Esophagus muscularis mucosa (tissue), 4 donors: Measurements from ENCODE around the gene NDUFV3. TPM values are rescaled to one million over a fixed set of nuclear protein-coding genes. Genes with fewer than 3 reads are reported as not detected.
"Not testable (repeated sequence)": the region's sequence is repeated elsewhere in the genome, so short reads cannot be mapped to it uniquely, and the experiment has no call there.

ENCODE experiments used
- DNase-seq: peaks from one replicate; pipeline ENCODE4 v3.0.0-alpha.2; 2017; ENCODE audit errors: extremely low spot score
- H3K27ac ChIP-seq, 4 donors: fragments of 200-600 bp; sonication (generic); replicated peaks in 1 of 4; 1 replicate in 3 of 4; 2 replicates in 1 of 4; pipeline ENCODE4 v1.5.1; 2016 to 2019; ENCODE audit warnings: mild to moderate bottlenecking in 1 of 4
- H3K27me3 ChIP-seq, 4 donors: fragments of 200-600 bp; sonication (generic); one replicate each; pipeline versions ENCODE4 v1.5.1 to v1.6.0; 2016 to 2019
- H3K36me3 ChIP-seq, 4 donors: fragments of 200-600 bp; sonication (generic); one replicate each; pipeline ENCODE4 v1.5.1; 2016 to 2019
- H3K4me1 ChIP-seq, 4 donors: fragments of 200-600 bp; sonication (generic); one replicate each; pipeline ENCODE4 v1.5.1; 2016 to 2019
- H3K4me3 ChIP-seq, 4 donors: fragments of 200-600 bp; sonication (generic); 1 replicate in 2 of 4; 2 replicates in 2 of 4; pipeline ENCODE4 v1.5.1; 2016 to 2019; ENCODE audit warnings: mild to moderate bottlenecking in 4 of 4, moderate library complexity in 1 of 4
- H3K9me3 ChIP-seq, 4 donors: fragments of 200-600 bp; sonication (generic); 1 replicate in 3 of 4; 2 replicates in 1 of 4; pipeline ENCODE4 v1.5.1; 2016 to 2019
- CTCF ChIP-seq, 3 experiments: fragments of 200-600 bp in 2 of 3; fragments of 450-650 bp in 1 of 3; sonication (generic) in 2 of 3; IDR thresholded peaks; one replicate each; pipeline ENCODE4 v1.5.1; 2017 to 2019; ENCODE audit warnings: antibody characterized with exemption in 3 of 3, mild to moderate bottlenecking in 2 of 3, moderate library complexity in 1 of 3
- EP300 ChIP-seq: sonication (generic); formaldehyde crosslinking; IDR thresholded peaks from one replicate; pipeline ENCODE4 v1.6.1; 2017; ENCODE audit warnings: antibody characterized with exemption
- POLR2A ChIP-seq: fragments of 450-650 bp; IDR thresholded peaks from one replicate; pipeline ENCODE4 v1.6.1; 2017; ENCODE audit warnings: antibody characterized with exemption, moderate library complexity, mild to moderate bottlenecking, low read depth
- POLR2AphosphoS5 ChIP-seq, 2 donors: sonication (generic); formaldehyde crosslinking; IDR thresholded peaks; one replicate each; pipeline ENCODE4 v1.6.1; 2017; ENCODE audit warnings: antibody characterized with exemption in 2 of 2
- WGBS: methylation state at CpG from one replicate; pipeline ENCODE4 v1.1.5; 2018; 5-methylcytosine and 5-hydroxymethylcytosine counted together
- intact Hi-C: fragments of 100-400 bp; cut with DNase I; formaldehyde crosslinking; loops from one replicate; pipeline ENCODE4 v1.15.1; 2023
- total RNA-seq, 4 donors: library from RNA; depleted of rRNA; stranded (reverse); fragments of >200 nt; gene quantifications; one replicate each; pipeline versions ENCODE4 v1.1.0 to v1.2.1, GENCODE V29; 2016

The NDUFV3 gene
- total RNA-seq, 4 donors from 2014 or later, result 56.7 to 102 (median 74.1) TPM

GRCh38 chr21:42923553-42924432 is 30.7 kb downstream of the NDUFV3 start:
- peak overlapping the region in 3 of 4 donors; percentile 24 to 43 (median 31) for H3K4me3 ChIP-seq

GRCh38 chr21:42924433-42924751 is 31.3 kb downstream of the NDUFV3 start:
- Histone ChIP-seq H3K4me1 (peaks cover 4 to 14% (median 11%) of the 10 kb centered on the region in 4 donors), H3K27me3 (no peaks in the 10 kb centered on the region), H3K36me3 (no peaks in the 10 kb centered on the region), H3K9me3 (no peaks in the 10 kb centered on the region), H3K4me3 (peak overlapping the region in 1 of 4 donors; percentile 24), H3K27ac (no peak overlapping the region)
- TF ChIP-seq POLR2AphosphoS5 (IDR thresholded peaks at IDR 0.05), result no peak
- TF ChIP-seq CTCF (IDR thresholded peaks at IDR 0.05), result no peak
- TF ChIP-seq EP300, result no peak
- TF ChIP-seq POLR2A, result no peak
- 91% methylated on average over 6 of the region's 6 CpGs for WGBS
- no peak for DNase-seq
- intact Hi-C loops, result loop anchor here (10.0 kb wide), 1 partner anchor 50 kb away; the partner anchor contains the start of gene PKNOX1

More at GRCh38 chr21:42923553-42924432, 30.7 kb downstream of the NDUFV3 start:
- intact Hi-C loops, result loop anchor here (10.0 kb wide), 1 partner anchor 51 kb away; the partner anchor contains the start of gene PKNOX1
- Histone ChIP-seq H3K36me3 (no peaks in the 10 kb centered on the region), H3K4me1 (peaks cover 4 to 14% (median 11%) of the 10 kb centered on the region in 4 donors), H3K27ac (no peak overlapping the region), H3K27me3 (no peaks in the 10 kb centered on the region), H3K9me3 (no peaks in the 10 kb centered on the region)
- peak; percentile 94 for DNase-seq
- TF ChIP-seq POLR2A (no peak), EP300 (no peak), POLR2AphosphoS5 (IDR thresholded peaks at IDR 0.05) (peak; percentile 51 to 72), CTCF (IDR thresholded peaks at IDR 0.05) (peak; percentile 73 to 90 (median 82))
- 16% methylated on average over 15 of the region's 18 CpGs for WGBS

GRCh38 chr21:42925114-42925926 is 32.2 kb downstream of the NDUFV3 start, which contains the start of gene ERVH48-1:
ERVH48-1 (minus strand) TSS chr21:42925630; CDS start chr21:42919006, 6,624 bp downstream.
- Histone ChIP-seq H3K27me3 (no peaks in the 10 kb centered on the region), H3K4me3 (no peak within 1 kb of the TSS), H3K4me1 (peaks cover 4 to 14% (median 11%) of the 10 kb centered on the region in 4 donors), H3K36me3 (no peaks in the 10 kb centered on the region), H3K9me3 (no peaks in the 10 kb centered on the region), H3K27ac (no peak within 1 kb of the TSS)
- no peak for TF ChIP-seq POLR2A
- TF ChIP-seq POLR2AphosphoS5 (IDR thresholded peaks at IDR 0.05), result no peak
- no peak for TF ChIP-seq EP300
- no peak for TF ChIP-seq CTCF (IDR thresholded peaks at IDR 0.05)
- 91% methylated on average over 29 of the region's 29 CpGs for WGBS
- DNase-seq, result no peak
- intact Hi-C loops, result loop anchor here (10.0 kb wide), 1 partner anchor 49 kb away; the partner anchor contains the start of gene PKNOX1

- not testable (repeated sequence) for H3K27ac ChIP-seq, H3K36me3 ChIP-seq, H3K4me3 ChIP-seq, H3K27me3 ChIP-seq, H3K9me3 ChIP-seq, DNase-seq
- intact Hi-C loops, result loop anchor here (10.0 kb wide), 1 partner anchor 47 kb away; the partner anchor contains the start of gene PKNOX1
- WGBS, result 90% methylated on average over 21 of the region's 23 CpGs
- peaks cover 4 to 14% (median 11%) of the 10 kb centered on the region in 4 donors for H3K4me1 ChIP-seq
Measured at GRCh38 chr21:42927474-42928200, 34.5 kb downstream of the NDUFV3 start.
